ENCODE measurements around the gene TUNAR. TPM values are rescaled to one million over a fixed set of nuclear protein-coding genes. Genes with fewer than 3 reads are reported as not detected.

Gene TUNAR
- total RNA-seq, 4 donors from 2014 or later = 0.54 TPM; not detected in 3

- no peaks in the 10 kb centered on the region for H3K36me3 ChIP-seq
- no peak for ATAC-seq
- no peak overlapping the region for H3K4me3 ChIP-seq
- H3K4me1 ChIP-seq = no peaks in the 10 kb centered on the region
- H3K27me3 ChIP-seq = peaks cover 56% of the 10 kb centered on the region
- 80 to 100% methylated on average over 1 of the region's 2 CpGs for WGBS, 2 donors (ENCODE audit: low coverage in 1 of 2)
- peaks cover 0 to 21% (median 0%) of the 10 kb centered on the region in 3 donors for H3K9me3 ChIP-seq
- no peak overlapping the region for H3K27ac ChIP-seq
- TF ChIP-seq POLR2A (IDR thresholded peaks at IDR 0.05) = no peak
- no peak for TF ChIP-seq POLR2AphosphoS5 (IDR thresholded peaks at IDR 0.05)
- TF ChIP-seq EP300 (IDR thresholded peaks at IDR 0.05) = no peak
- TF ChIP-seq CTCF (IDR thresholded peaks at IDR 0.05) = no peak
Observed at GRCh38 chr14:95831041-95831440, 45.6 kb upstream of the TUNAR start.

- H3K27ac ChIP-seq = no peak overlapping the region
- H3K27me3 ChIP-seq = peaks cover 56% of the 10 kb centered on the region
- WGBS, 2 donors (ENCODE audit: low coverage in 1 of 2) = 37% methylated on average over 3 of the region's 5 CpGs; no CpG with 5 or more reads in 1 of the 2 donors
- H3K9me3 ChIP-seq = peaks cover 0 to 21% (median 0%) of the 10 kb centered on the region in 3 donors
- H3K4me3 ChIP-seq = no peak overlapping the region
- ATAC-seq = no peak
- no peaks in the 10 kb centered on the region for H3K4me1 ChIP-seq
- H3K36me3 ChIP-seq = no peaks in the 10 kb centered on the region
- no peak for TF ChIP-seq EP300 (IDR thresholded peaks at IDR 0.05)
Observed at GRCh38 chr14:95831468-95831867, 45.2 kb upstream of the TUNAR start.

- H3K4me1 ChIP-seq = no peaks in the 10 kb centered on the region
- no peaks in the 10 kb centered on the region for H3K36me3 ChIP-seq
- 19% methylated on average over 2 of the region's 8 CpGs; no CpG with 5 or more reads in 1 of the 2 donors for WGBS, 2 donors (ENCODE audit: low coverage in 1 of 2)
- H3K27me3 ChIP-seq = peaks cover 56% of the 10 kb centered on the region
- no peak overlapping the region for H3K27ac ChIP-seq
- no peak overlapping the region for H3K4me3 ChIP-seq
- no peak for ATAC-seq
- H3K9me3 ChIP-seq = peaks cover 0 to 21% (median 0%) of the 10 kb centered on the region in 3 donors
- TF ChIP-seq EP300 (IDR thresholded peaks at IDR 0.05) (no peak), CTCF (IDR thresholded peaks at IDR 0.05) (no peak), POLR2A (IDR thresholded peaks at IDR 0.05) (no peak), POLR2AphosphoS5 (IDR thresholded peaks at IDR 0.05) (no peak)
Observed at GRCh38 chr14:95832012-95832411, 44.6 kb upstream of the TUNAR start.

- Histone ChIP-seq H3K36me3 (no peaks in the 10 kb centered on the region), H3K4me3 (no peak overlapping the region), H3K9me3 (peaks cover 0 to 11% (median 0%) of the 10 kb centered on the region in 3 donors), H3K27me3 (peaks cover 45% of the 10 kb centered on the region), H3K4me1 (no peaks in the 10 kb centered on the region), H3K27ac (no peak overlapping the region)
- WGBS, 2 donors (ENCODE audit: low coverage in 1 of 2) = 56 to 100% methylated on average over 1 to 3 of the region's 3 CpGs
- no peak for TF ChIP-seq EP300 (IDR thresholded peaks at IDR 0.05)
- TF ChIP-seq POLR2AphosphoS5 (IDR thresholded peaks at IDR 0.05) = no peak
- no peak for TF ChIP-seq CTCF (IDR thresholded peaks at IDR 0.05)
- no peak for TF ChIP-seq POLR2A (IDR thresholded peaks at IDR 0.05)
- ATAC-seq = no peak
Observed at GRCh38 chr14:95833429-95833828, 43.2 kb upstream of the TUNAR start.

- H3K36me3 ChIP-seq = no peaks in the 10 kb centered on the region
- H3K27me3 ChIP-seq = peaks cover 34% of the 10 kb centered on the region
- 42% methylated on average over 2 of the region's 2 CpGs; no CpG with 5 or more reads in 1 of the 2 donors for WGBS, 2 donors (ENCODE audit: low coverage in 1 of 2)
- H3K27ac ChIP-seq = no peak overlapping the region
- no peak for TF ChIP-seq POLR2AphosphoS5 (IDR thresholded peaks at IDR 0.05)
- TF ChIP-seq EP300 (IDR thresholded peaks at IDR 0.05) = no peak
- no peak for TF ChIP-seq CTCF (IDR thresholded peaks at IDR 0.05)
- ATAC-seq = no peak
- no peak overlapping the region for H3K4me3 ChIP-seq
- no peaks in the 10 kb centered on the region for H3K4me1 ChIP-seq
- peaks cover 0 to under 1% (median 0%) of the 10 kb centered on the region in 3 donors for H3K9me3 ChIP-seq
Observed at GRCh38 chr14:95834496-95834895, 42.1 kb upstream of the TUNAR start.

Data from gastroesophageal sphincter (tissue), 4 donors.